HS-5 (cell line): ENCODE data around the gene TCFL5.

Experiments used
- DNase-seq: peaks from one replicate; pipeline ENCODE4 v3.0.0-alpha.2; 2012; ENCODE audit warnings: low read depth

TCFL5 gene

GRCh38 chr20:62834967-62835730 lies 26.5 kb downstream of the TCFL5 start:
- DNase-seq, result no peak

GRCh38 chr20:62832951-62833391 lies 28.7 kb downstream of the TCFL5 start:
- no peak for DNase-seq

GRCh38 chr20:62832212-62832922 lies 29.3 kb downstream of the TCFL5 start:
- no peak for DNase-seq

GRCh38 chr20:62831854-62832211 lies 29.8 kb downstream of the TCFL5 start:
- DNase-seq, result no peak

GRCh38 chr20:62831361-62831788 lies 30.2 kb downstream of the TCFL5 start:
- no peak for DNase-seq

GRCh38 chr20:62830821-62831220 lies 30.8 kb downstream of the TCFL5 start:
- DNase-seq, result no peak

GRCh38 chr20:62830251-62830650 lies 31.4 kb downstream of the TCFL5 start:
- DNase-seq, result no peak

- DNase-seq, result no peak
Measured at GRCh38 chr20:62829231-62830230, 32.1 kb downstream of the TCFL5 start.

- DNase-seq, result no peak
Measured at GRCh38 chr20:62828511-62829230, 33.0 kb downstream of the TCFL5 start.

GRCh38 chr20:62828051-62828450 lies 33.6 kb downstream of the TCFL5 start:
- no peak for DNase-seq

GRCh38 chr20:62827311-62828038 lies 34.1 kb downstream of the TCFL5 start:
- DNase-seq, result no peak

GRCh38 chr20:62826646-62827310 lies 34.8 kb downstream of the TCFL5 start:
- DNase-seq, result no peak

- DNase-seq, result no peak
Measured at GRCh38 chr20:62825986-62826645, 35.5 kb downstream of the TCFL5 start.

- no peak for DNase-seq
Measured at GRCh38 chr20:62825333-62825985, 36.2 kb downstream of the TCFL5 start.

- no peak for DNase-seq
Measured at GRCh38 chr20:62824476-62825332, 36.9 kb downstream of the TCFL5 start.

- no peak for DNase-seq
Measured at GRCh38 chr20:62823688-62824475, 37.7 kb downstream of the TCFL5 start.
